WTC11 (cell line): Measurements from ENCODE around the gene TOX2. TPM values are rescaled to one million over a fixed set of nuclear protein-coding genes. Genes with fewer than 3 reads are reported as not detected.

Experiments
- ATAC-seq: fragments of 200-7000 bp; cut with Tn5 transposase; 2 replicates; pipeline ENCODE4 v1.10.0; 2021; ENCODE audit warnings: mild to moderate bottlenecking, moderate library complexity
- CTCF ChIA-PET: fragments of 300-600 bp; sonication (Branson Sonifier 250); formaldehyde crosslinking; loops from one replicate; lab custom pipeline; 2021; ENCODE audit warnings: antibody characterized with exemption; lab: Charles Lee
- POLR2A ChIA-PET: fragments of 350-600 bp; sonication (Branson Sonifier 250); formaldehyde crosslinking; loops from one replicate; lab custom pipeline; 2021; ENCODE audit warnings: antibody characterized with exemption; lab: Charles Lee
- DNase-seq: peaks from one replicate; pipeline ENCODE4 v3.0.0; 2021; ENCODE audit warnings: low spot score
- H3K27ac Mint-ChIP-seq: 2 replicates; pipeline ENCODE4 v1.8.0; 2021; ENCODE audit warnings: mixed read lengths
- H3K27me3 Mint-ChIP-seq: 2 replicates; pipeline ENCODE4 v1.8.0; 2021; ENCODE audit warnings: low read depth, mild to moderate bottlenecking, moderate library complexity, mixed read lengths
- H3K36me3 Mint-ChIP-seq: 2 replicates; pipeline ENCODE4 v1.8.0; 2021; ENCODE audit warnings: mixed read lengths
- H3K4me1 Mint-ChIP-seq: 2 replicates; pipeline ENCODE4 v1.8.0; 2022; ENCODE audit warnings: mixed read lengths
- H3K4me3 Mint-ChIP-seq: 2 replicates; pipeline ENCODE4 v1.8.0; 2021; ENCODE audit warnings: mild to moderate bottlenecking, moderate library complexity, mixed read lengths
- H3K9me3 Mint-ChIP-seq: 2 replicates; pipeline ENCODE4 v1.8.0; 2021; ENCODE audit warnings: mixed read lengths
- ARID4B ChIP-seq: sonication (generic); formaldehyde crosslinking; IDR thresholded peaks from 2 replicates; pipeline ENCODE4 v1.8.0; 2023; ENCODE audit warnings: missing genetic modification reagents, mild to moderate bottlenecking, borderline replicate concordance
- ATF1 ChIP-seq: sonication (generic); formaldehyde crosslinking; IDR thresholded peaks from 2 replicates; pipeline ENCODE4 v1.8.1; 2023; ENCODE audit warnings: mild to moderate bottlenecking, moderate library complexity, missing genetic modification reagents
- ATF2 ChIP-seq: sonication (generic); formaldehyde crosslinking; IDR thresholded peaks from 2 replicates; pipeline ENCODE4 v1.8.1; 2022; ENCODE audit warnings: low read depth, missing genetic modification reagents, borderline replicate concordance
- CREM ChIP-seq: sonication (generic); formaldehyde crosslinking; IDR thresholded peaks from 2 replicates; pipeline ENCODE4 v1.8.1; 2022; ENCODE audit warnings: mild to moderate bottlenecking, missing genetic modification reagents, moderate library complexity
- CTCF ChIP-seq: fragments of 200-600 bp; IDR thresholded peaks from 2 replicates; pipeline ENCODE4 v1.8.0; 2022; ENCODE audit warnings: antibody characterized with exemption
- EMX1 ChIP-seq: fragments of 250-450 bp; sonication (Bioruptor Pico); IDR thresholded peaks from 2 replicates; pipeline ENCODE4 v1.8.0; 2021; ENCODE audit warnings: mild to moderate bottlenecking
- JUN ChIP-seq: sonication (generic); formaldehyde crosslinking; IDR thresholded peaks from 2 replicates; pipeline ENCODE4 v1.8.0; 2023; ENCODE audit warnings: mild to moderate bottlenecking, missing genetic modification reagents
- NR3C1 ChIP-seq: sonication (generic); formaldehyde crosslinking; conservative IDR thresholded peaks from 2 replicates; pipeline ENCODE4 v1.8.1; 2023; ENCODE audit warnings: low read depth, mild to moderate bottlenecking, missing genetic modification reagents
- RORB ChIP-seq: fragments of 250-450 bp; sonication (Bioruptor Pico); IDR thresholded peaks from 2 replicates; pipeline ENCODE4 v1.9.0; 2021; ENCODE audit warnings: mild to moderate bottlenecking
- TEAD4 ChIP-seq: sonication (generic); formaldehyde crosslinking; IDR thresholded peaks from 2 replicates; pipeline ENCODE4 v1.8.0; 2022; ENCODE audit warnings: mild to moderate bottlenecking, missing genetic modification reagents
- ZNF232 ChIP-seq: sonication (generic); formaldehyde crosslinking; IDR thresholded peaks from 2 replicates; pipeline ENCODE4 v1.8.0; 2022; ENCODE audit warnings: mild to moderate bottlenecking, missing genetic modification reagents
- ZNF416 ChIP-seq: fragments of 250-450 bp; sonication (Bioruptor Pico); IDR thresholded peaks from 2 replicates; pipeline ENCODE4 v1.9.0; 2021; ENCODE audit warnings: mild to moderate bottlenecking, inconsistent platforms
- ZNF532 ChIP-seq: fragments of 250-450 bp; sonication (Bioruptor Pico); IDR thresholded peaks from 2 replicates; pipeline ENCODE4 v1.9.0; 2021; ENCODE audit warnings: mild to moderate bottlenecking, borderline replicate concordance
- total RNA-seq: library from RNA; stranded (reverse); gene quantifications from 3 replicates; pipeline ENCODE4 v1.2.3, GENCODE V29; 2021
- TF ChIP-seq, protein P1 (sequence below): sonication (generic); formaldehyde crosslinking; IDR thresholded peaks from 2 replicates; pipeline ENCODE4 v1.8.1; 2023; ENCODE audit warnings: mild to moderate bottlenecking, missing genetic modification reagents
- TF ChIP-seq, protein P2 (sequence below): sonication (generic); formaldehyde crosslinking; IDR thresholded peaks from 2 replicates; pipeline ENCODE4 v1.8.1; 2022; ENCODE audit warnings: low read depth, mild to moderate bottlenecking, moderate library complexity, missing genetic modification reagents, borderline replicate concordance
- TF ChIP-seq, protein P3 (sequence below): sonication (generic); formaldehyde crosslinking; IDR thresholded peaks from 2 replicates; pipeline ENCODE4 v1.8.1; 2022; ENCODE audit warnings: missing genetic modification reagents, borderline replicate concordance

TOX2 gene
- total RNA-seq, 1 experiment from 2014 or later: 3.4 TPM

- TF ChIP-seq ARID4B (CRISPR knock-in tag) (no peak), NR3C1 (no peak), ATF1 (CRISPR knock-in tag) (no peak), JUN (CRISPR knock-in tag) (no peak), ZNF416 (CRISPR knock-in tag) (no peak), ZNF532 (CRISPR knock-in tag) (no peak), ZNF232 (CRISPR knock-in tag) (no peak)
- TF ChIP-seq, protein P1, sequence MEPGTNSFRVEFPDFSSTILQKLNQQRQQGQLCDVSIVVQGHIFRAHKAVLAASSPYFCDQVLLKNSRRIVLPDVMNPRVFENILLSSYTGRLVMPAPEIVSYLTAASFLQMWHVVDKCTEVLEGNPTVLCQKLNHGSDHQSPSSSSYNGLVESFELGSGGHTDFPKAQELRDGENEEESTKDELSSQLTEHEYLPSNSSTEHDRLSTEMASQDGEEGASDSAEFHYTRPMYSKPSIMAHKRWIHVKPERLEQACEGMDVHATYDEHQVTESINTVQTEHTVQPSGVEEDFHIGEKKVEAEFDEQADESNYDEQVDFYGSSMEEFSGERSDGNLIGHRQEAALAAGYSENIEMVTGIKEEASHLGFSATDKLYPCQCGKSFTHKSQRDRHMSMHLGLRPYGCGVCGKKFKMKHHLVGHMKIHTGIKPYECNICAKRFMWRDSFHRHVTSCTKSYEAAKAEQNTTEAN (CRISPR knock-in tag): no peak
- TF ChIP-seq, protein P2, sequence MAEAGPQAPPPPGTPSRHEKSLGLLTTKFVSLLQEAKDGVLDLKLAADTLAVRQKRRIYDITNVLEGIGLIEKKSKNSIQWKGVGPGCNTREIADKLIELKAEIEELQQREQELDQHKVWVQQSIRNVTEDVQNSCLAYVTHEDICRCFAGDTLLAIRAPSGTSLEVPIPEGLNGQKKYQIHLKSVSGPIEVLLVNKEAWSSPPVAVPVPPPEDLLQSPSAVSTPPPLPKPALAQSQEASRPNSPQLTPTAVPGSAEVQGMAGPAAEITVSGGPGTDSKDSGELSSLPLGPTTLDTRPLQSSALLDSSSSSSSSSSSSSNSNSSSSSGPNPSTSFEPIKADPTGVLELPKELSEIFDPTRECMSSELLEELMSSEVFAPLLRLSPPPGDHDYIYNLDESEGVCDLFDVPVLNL: no peak
- TF ChIP-seq, all 79 proteins: peak for 0
- Mint-ChIP-seq H3K27ac (no peak overlapping the region), H3K4me1 (no peaks in the 10 kb centered on the region), H3K9me3 (peaks cover 5% of the 10 kb centered on the region; the same call in 1 of the 2 replicates), H3K4me3 (no peak overlapping the region), H3K27me3 (no peaks in the 10 kb centered on the region; the same call in 1 of the 2 replicates), H3K36me3 (no peaks in the 10 kb centered on the region)
- ATAC-seq (no peak), DNase-seq (no peak)
- POLR2A ChIA-PET: no interaction called here
- CTCF ChIA-PET: interaction anchor here (1.4 to 1.8 kb wide), 2 partner anchors 11 to 91 kb away, joined by 4 to 5 read pairs; no protein-coding TSS in a partner anchor
Observed at GRCh38 chr20:44098657-44099056, 184.0 kb downstream of the TOX2 start.

- no peak for ATAC-seq
- Mint-ChIP-seq H3K36me3 (no peaks in the 10 kb centered on the region), H3K27me3 (peaks cover 4% of the 10 kb centered on the region), H3K4me1 (no peaks in the 10 kb centered on the region), H3K4me3 (no peak overlapping the region), H3K9me3 (peaks cover 5% of the 10 kb centered on the region; the same call in 1 of the 2 replicates), H3K27ac (no peak overlapping the region)
- CTCF ChIA-PET: interaction anchor here (1.0 to 1.8 kb wide), 3 partner anchors 10 to 90 kb away, joined by 4 to 5 read pairs (median 5); no protein-coding TSS in a partner anchor
- DNase-seq: no peak
- POLR2A ChIA-PET: no interaction called here
- TF ChIP-seq CREM (CRISPR knock-in tag): no peak
- no peak for TF ChIP-seq ATF2
- TF ChIP-seq, protein P3, sequence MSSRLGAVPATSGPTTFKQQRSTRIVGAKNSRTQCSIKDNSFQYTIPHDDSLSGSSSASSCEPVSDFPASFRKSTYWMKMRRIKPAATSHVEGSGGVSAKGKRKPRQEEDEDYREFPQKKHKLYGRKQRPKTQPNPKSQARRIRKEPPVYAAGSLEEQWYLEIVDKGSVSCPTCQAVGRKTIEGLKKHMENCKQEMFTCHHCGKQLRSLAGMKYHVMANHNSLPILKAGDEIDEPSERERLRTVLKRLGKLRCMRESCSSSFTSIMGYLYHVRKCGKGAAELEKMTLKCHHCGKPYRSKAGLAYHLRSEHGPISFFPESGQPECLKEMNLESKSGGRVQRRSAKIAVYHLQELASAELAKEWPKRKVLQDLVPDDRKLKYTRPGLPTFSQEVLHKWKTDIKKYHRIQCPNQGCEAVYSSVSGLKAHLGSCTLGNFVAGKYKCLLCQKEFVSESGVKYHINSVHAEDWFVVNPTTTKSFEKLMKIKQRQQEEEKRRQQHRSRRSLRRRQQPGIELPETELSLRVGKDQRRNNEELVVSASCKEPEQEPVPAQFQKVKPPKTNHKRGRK (CRISPR knock-in tag): no peak
- TF ChIP-seq, protein P2: no peak
- no peak for TF ChIP-seq TEAD4
- no peak for TF ChIP-seq CTCF
- no peak for TF ChIP-seq EMX1
- no peak for TF ChIP-seq RORB (CRISPR knock-in tag)
Observed at GRCh38 chr20:44099832-44100231, 185.2 kb downstream of the TOX2 start.
